Stimulated activated naive CD8-positive, alpha-beta T cell treated with anti-CD3 and anti-CD28 coated beads, Interleukin-15, amount 100 ng/mL, for 72 hours (primary cell): ENCODE measurements around the gene CERS2.

Experiments
- ATAC-seq: fragments of 150-1000 bp; cut with Tn5 transposase; 2 replicates; pipeline ENCODE4 v1.10.0; 2021; ENCODE audit warnings: mild to moderate bottlenecking, moderate library complexity
- DNase-seq, 2 donors: peaks; one replicate each; pipeline ENCODE4 v3.0.0; 2021 to 2022
- H3K27ac Mint-ChIP-seq, 2 donors: one replicate each; pipeline ENCODE4 v1.8.0; 2022; ENCODE audit warnings: mild to moderate bottlenecking in 2 of 2, mixed read lengths in 2 of 2, moderate library complexity in 2 of 2
- H3K27me3 Mint-ChIP-seq: one replicate; pipeline ENCODE4 v1.8.0; 2022; ENCODE audit warnings: mixed read lengths
- H3K4me1 Mint-ChIP-seq: one replicate; pipeline ENCODE4 v1.8.0; 2022; ENCODE audit warnings: mild to moderate bottlenecking, mixed read lengths
- H3K4me3 Mint-ChIP-seq, 2 donors: one replicate each; pipeline ENCODE4 v1.8.0; 2022; ENCODE audit warnings: mild to moderate bottlenecking in 2 of 2, mixed read lengths in 2 of 2, moderate library complexity in 1 of 2
- H3K9me3 Mint-ChIP-seq, 2 donors: one replicate each; pipeline ENCODE4 v1.8.0; 2022; ENCODE audit warnings: mixed read lengths in 2 of 2

Gene CERS2

GRCh38 chr1:151002611-151003010, 28.0 kb upstream of the CERS2 start:
- Mint-ChIP-seq H3K4me3 (peak overlapping the region; percentile 39 to 66), H3K27me3 (no peaks in the 10 kb centered on the region), H3K27ac (peak overlapping the region; percentile 79 to 93), H3K4me1 (peaks cover 84% of the 10 kb centered on the region), H3K9me3 (no peaks in the 10 kb centered on the region)
- ATAC-seq = no peak
- DNase-seq = no peak

- no peak overlapping the region for H3K27ac Mint-ChIP-seq
- H3K9me3 Mint-ChIP-seq = no peaks in the 10 kb centered on the region
- H3K4me1 Mint-ChIP-seq = peaks cover 79% of the 10 kb centered on the region
- DNase-seq (no peak), ATAC-seq (no peak)
- H3K27me3 Mint-ChIP-seq = no peaks in the 10 kb centered on the region
- H3K4me3 Mint-ChIP-seq = no peak overlapping the region
These were observed 27.4 kb upstream of the CERS2 start for GRCh38 chr1:151002051-151002450.

- ATAC-seq (no peak), DNase-seq (no peak)
- Mint-ChIP-seq H3K27me3 (no peaks in the 10 kb centered on the region), H3K27ac (peak overlapping the region in 1 of 2 donors; percentile 27), H3K4me3 (no peak overlapping the region), H3K9me3 (no peaks in the 10 kb centered on the region), H3K4me1 (peaks cover 74% of the 10 kb centered on the region)
These were observed 27.0 kb upstream of the CERS2 start for GRCh38 chr1:151001602-151002001.

GRCh38 chr1:151000408-151000807, 25.8 kb upstream of the CERS2 start:
- DNase-seq = no peak
- H3K4me3 Mint-ChIP-seq = no peak overlapping the region
- no peak for ATAC-seq
- H3K27me3 Mint-ChIP-seq = no peaks in the 10 kb centered on the region
- H3K27ac Mint-ChIP-seq = peak overlapping the region in 1 of 2 donors; percentile 75
- H3K9me3 Mint-ChIP-seq = no peaks in the 10 kb centered on the region
- H3K4me1 Mint-ChIP-seq = peaks cover 69% of the 10 kb centered on the region

- Mint-ChIP-seq H3K27ac (no peak overlapping the region), H3K27me3 (no peaks in the 10 kb centered on the region), H3K9me3 (no peaks in the 10 kb centered on the region), H3K4me3 (no peak overlapping the region), H3K4me1 (peaks cover 64% of the 10 kb centered on the region)
- no peak for DNase-seq
- ATAC-seq = no peak
These were observed 25.3 kb upstream of the CERS2 start for GRCh38 chr1:150999926-151000325.

GRCh38 chr1:150999051-150999674, 24.5 kb upstream of the CERS2 start:
- no peak overlapping the region for H3K4me3 Mint-ChIP-seq
- H3K4me1 Mint-ChIP-seq = peaks cover 57% of the 10 kb centered on the region
- H3K27ac Mint-ChIP-seq = no peak overlapping the region
- ATAC-seq (peak; percentile 57), DNase-seq (no peak)
- no peaks in the 10 kb centered on the region for H3K9me3 Mint-ChIP-seq
- H3K27me3 Mint-ChIP-seq = no peaks in the 10 kb centered on the region

GRCh38 chr1:150997949-150998348, 23.3 kb upstream of the CERS2 start:
- H3K27ac Mint-ChIP-seq = no peak overlapping the region
- H3K9me3 Mint-ChIP-seq = no peaks in the 10 kb centered on the region
- ATAC-seq (no peak), DNase-seq (no peak)
- H3K27me3 Mint-ChIP-seq = no peaks in the 10 kb centered on the region
- H3K4me1 Mint-ChIP-seq = peaks cover 44% of the 10 kb centered on the region
- no peak overlapping the region for H3K4me3 Mint-ChIP-seq

GRCh38 chr1:150997126-150997872, 22.7 kb upstream of the CERS2 start:
- no peak for ATAC-seq
- H3K4me1 Mint-ChIP-seq = peaks cover 38% of the 10 kb centered on the region
- DNase-seq = no peak
- H3K9me3 Mint-ChIP-seq = no peaks in the 10 kb centered on the region
- no peak overlapping the region for H3K27ac Mint-ChIP-seq
- no peak overlapping the region for H3K4me3 Mint-ChIP-seq
- no peaks in the 10 kb centered on the region for H3K27me3 Mint-ChIP-seq

GRCh38 chr1:150995896-150996295, 21.3 kb upstream of the CERS2 start:
- Mint-ChIP-seq H3K4me3 (no peak overlapping the region), H3K27me3 (no peaks in the 10 kb centered on the region), H3K9me3 (no peaks in the 10 kb centered on the region), H3K27ac (no peak overlapping the region), H3K4me1 (peaks cover 24% of the 10 kb centered on the region)
- ATAC-seq (no peak), DNase-seq (no peak)

GRCh38 chr1:150995460-150995859, 20.8 kb upstream of the CERS2 start:
- no peak overlapping the region for H3K27ac Mint-ChIP-seq
- DNase-seq (no peak), ATAC-seq (no peak)
- no peaks in the 10 kb centered on the region for H3K9me3 Mint-ChIP-seq
- H3K4me3 Mint-ChIP-seq = no peak overlapping the region
- no peaks in the 10 kb centered on the region for H3K27me3 Mint-ChIP-seq
- peaks cover 20% of the 10 kb centered on the region for H3K4me1 Mint-ChIP-seq

GRCh38 chr1:150994248-150994647, 19.6 kb upstream of the CERS2 start:
- peaks cover 10% of the 10 kb centered on the region for H3K4me1 Mint-ChIP-seq
- H3K27ac Mint-ChIP-seq = no peak overlapping the region
- H3K27me3 Mint-ChIP-seq = no peaks in the 10 kb centered on the region
- no peak for ATAC-seq
- H3K9me3 Mint-ChIP-seq = no peaks in the 10 kb centered on the region
- DNase-seq = no peak
- no peak overlapping the region for H3K4me3 Mint-ChIP-seq

- H3K4me1 Mint-ChIP-seq = peaks cover 11% of the 10 kb centered on the region
- H3K27ac Mint-ChIP-seq = no peak overlapping the region
- H3K9me3 Mint-ChIP-seq = no peaks in the 10 kb centered on the region
These were observed 18.0 kb upstream of the CERS2 start for GRCh38 chr1:150992626-150993025.

GRCh38 chr1:150987924-150988323, 13.3 kb upstream of the CERS2 start:
- peak overlapping the region in 1 of 2 donors; percentile 22 for H3K27ac Mint-ChIP-seq

More at GRCh38 chr1:150992626-150993025, 18.0 kb upstream of the CERS2 start:
- no peaks in the 10 kb centered on the region for H3K27me3 Mint-ChIP-seq
- H3K4me3 Mint-ChIP-seq = no peak overlapping the region
- DNase-seq = no peak
- ATAC-seq = no peak

GRCh38 chr1:150985179-150985825, 10.7 kb upstream of the CERS2 start:
- peaks cover 5% of the 10 kb centered on the region for H3K4me1 Mint-ChIP-seq

More at GRCh38 chr1:150987924-150988323, 13.3 kb upstream of the CERS2 start:
- Mint-ChIP-seq H3K4me3 (no peak overlapping the region), H3K27me3 (no peaks in the 10 kb centered on the region), H3K4me1 (peaks cover 5% of the 10 kb centered on the region), H3K9me3 (no peaks in the 10 kb centered on the region)
- ATAC-seq (no peak), DNase-seq (no peak)

GRCh38 chr1:150981805-150982712, 7.4 kb upstream of the CERS2 start, which contains the start of gene ANXA9:
Gene ANXA9 (plus strand): TSS chr1:150982292. CDS start chr1:150983106, 814 bp downstream.
- H3K9me3 Mint-ChIP-seq = no peaks in the 10 kb centered on the region
- H3K4me3 Mint-ChIP-seq = no peak within 1 kb of the TSS
- no peaks in the 10 kb centered on the region for H3K27me3 Mint-ChIP-seq
- H3K27ac Mint-ChIP-seq = no peak within 1 kb of the TSS
- peaks cover 26% of the 10 kb centered on the region for H3K4me1 Mint-ChIP-seq
- DNase-seq = no peak
- no peak for ATAC-seq

More at GRCh38 chr1:150985179-150985825, 10.7 kb upstream of the CERS2 start:
- H3K27ac Mint-ChIP-seq = peak overlapping the region in 1 of 2 donors; percentile 86
- H3K27me3 Mint-ChIP-seq = no peaks in the 10 kb centered on the region
- no peak overlapping the region for H3K4me3 Mint-ChIP-seq
- DNase-seq (no peak), ATAC-seq (no peak)
- H3K9me3 Mint-ChIP-seq = no peaks in the 10 kb centered on the region
